ENCODE measurements around the gene PRRT4.

Gene PRRT4

GRCh38 chr7:128303643-128304042, 57.8 kb downstream of the PRRT4 start:
- Mint-ChIP-seq H3K36me3 (ENCODE audit: low read depth) (peaks cover 36% of the 10 kb centered on the region), H3K4me3 (no peak overlapping the region), H3K27ac (no peak overlapping the region), H3K4me1 (peaks cover 23% of the 10 kb centered on the region), H3K27me3 (ENCODE audit: low read depth, poor library complexity) (no peaks in the 10 kb centered on the region), H3K9me3 (no peaks in the 10 kb centered on the region)
- TF ChIP-seq CTCF (IDR thresholded peaks at IDR 0.05): no peak
- no peak for DNase-seq

- peaks cover 2% of the 10 kb centered on the region for H3K9me3 Mint-ChIP-seq
- no peak overlapping the region for H3K4me3 Mint-ChIP-seq
- no peak overlapping the region for H3K27ac Mint-ChIP-seq
- peaks cover 35% of the 10 kb centered on the region for H3K36me3 Mint-ChIP-seq (ENCODE audit: low read depth)
- TF ChIP-seq CTCF (IDR thresholded peaks at IDR 0.05): no peak
- no peak for DNase-seq
- H3K4me1 Mint-ChIP-seq: peaks cover 28% of the 10 kb centered on the region
- H3K27me3 Mint-ChIP-seq (ENCODE audit: low read depth, poor library complexity): no peaks in the 10 kb centered on the region
Observed at GRCh38 chr7:128303133-128303532, 58.4 kb downstream of the PRRT4 start.

- Mint-ChIP-seq H3K27me3 (ENCODE audit: low read depth, poor library complexity) (no peaks in the 10 kb centered on the region), H3K27ac (peak overlapping the region; percentile 15), H3K36me3 (ENCODE audit: low read depth) (peaks cover 26% of the 10 kb centered on the region), H3K4me1 (peaks cover 30% of the 10 kb centered on the region), H3K9me3 (peaks cover 4% of the 10 kb centered on the region), H3K4me3 (no peak overlapping the region)
- DNase-seq: no peak
- TF ChIP-seq CTCF (IDR thresholded peaks at IDR 0.05): no peak
Observed at GRCh38 chr7:128302139-128302538, 59.4 kb downstream of the PRRT4 start.
